BLaER1 (cell line): ENCODE data around the gene NFS1.
"Not testable (repeated sequence)": the region's sequence is repeated elsewhere in the genome, so short reads cannot be mapped to it uniquely, and the experiment has no call there.

ENCODE experiments used
- H3K27ac ChIP-seq: shearing (Covaris generic); formaldehyde crosslinking; 2 replicates; pipeline ENCODE4 v1.8.1; 2022
- H3K27me3 ChIP-seq: shearing (Covaris generic); formaldehyde crosslinking; 2 replicates; pipeline ENCODE4 v1.8.1; 2022
- H3K36me3 ChIP-seq: shearing (Covaris generic); formaldehyde crosslinking; 2 replicates; pipeline ENCODE4 v1.8.1; 2022
- H3K4me1 ChIP-seq: shearing (Covaris generic); formaldehyde crosslinking; 2 replicates; pipeline ENCODE4 v1.8.1; 2022
- H3K4me2 ChIP-seq: shearing (Covaris generic); formaldehyde crosslinking; 2 replicates; pipeline ENCODE4 v1.8.1; 2022
- H3K4me3 ChIP-seq: shearing (Covaris generic); formaldehyde crosslinking; 2 replicates; pipeline ENCODE4 v1.8.1; 2022
- H3K9ac ChIP-seq: shearing (Covaris generic); formaldehyde crosslinking; 2 replicates; pipeline ENCODE4 v1.8.1; 2022
- H3K9me3 ChIP-seq: shearing (Covaris generic); formaldehyde crosslinking; 2 replicates; pipeline ENCODE4 v1.8.1; 2022
- H4K20me1 ChIP-seq: shearing (Covaris generic); formaldehyde crosslinking; 2 replicates; pipeline ENCODE4 v1.8.1; 2022
- Cebpa-rat ChIP-seq: shearing (Covaris generic); IDR thresholded peaks from 2 replicates; pipeline ENCODE4 v1.8.1; 2022

Gene NFS1

GRCh38 chr20:35729836-35730582, 30.9 kb upstream of the NFS1 start:
- H3K27ac ChIP-seq, result no peak overlapping the region
- peaks cover 100% of the 10 kb centered on the region for H3K36me3 ChIP-seq
- H3K4me3 ChIP-seq, result no peak overlapping the region
- no peak overlapping the region for H3K9ac ChIP-seq
- H3K4me1 ChIP-seq, result 0 out of 2 replicates have a peak, but pooled peaks cover 9% of the 10 kb centered on the region
- TF ChIP-seq Cebpa-rat, result no peak
- H3K27me3 ChIP-seq, result no peaks in the 10 kb centered on the region
- peaks cover 100% of the 10 kb centered on the region for H4K20me1 ChIP-seq
- H3K4me2 ChIP-seq, result no peak overlapping the region
- H3K9me3 ChIP-seq, result no peaks in the 10 kb centered on the region

- H3K9ac ChIP-seq, result no peak overlapping the region
- H3K36me3 ChIP-seq, result peaks cover 100% of the 10 kb centered on the region
- no peaks in the 10 kb centered on the region for H3K9me3 ChIP-seq
- H4K20me1 ChIP-seq, result peaks cover 100% of the 10 kb centered on the region
- no peak overlapping the region for H3K27ac ChIP-seq
- H3K4me1 ChIP-seq, result 0 out of 2 replicates have a peak, but pooled peaks cover 5% of the 10 kb centered on the region
- TF ChIP-seq Cebpa-rat, result no peak
- H3K4me3 ChIP-seq, result no peak overlapping the region
- H3K4me2 ChIP-seq, result no peak overlapping the region
- H3K27me3 ChIP-seq, result no peaks in the 10 kb centered on the region
Measured at GRCh38 chr20:35729283-35729807, 30.2 kb upstream of the NFS1 start.

- Histone ChIP-seq H3K4me2 (no peak overlapping the region), H3K4me3 (no peak overlapping the region), H3K36me3 (peaks cover 100% of the 10 kb centered on the region), H3K9me3 (no peaks in the 10 kb centered on the region), H3K4me1 (no peaks in the 10 kb centered on the region), H3K9ac (no peak overlapping the region), H3K27me3 (no peaks in the 10 kb centered on the region), H3K27ac (no peak overlapping the region), H4K20me1 (peaks cover 100% of the 10 kb centered on the region)
- TF ChIP-seq Cebpa-rat, result no peak; the same call in 1 of the 2 replicates
Measured at GRCh38 chr20:35726842-35727711, 27.9 kb upstream of the NFS1 start.

- TF ChIP-seq Cebpa-rat, result no peak
- H3K36me3 ChIP-seq, result peaks cover 100% of the 10 kb centered on the region
- no peak overlapping the region for H3K4me2 ChIP-seq
- H3K4me3 ChIP-seq, result no peak overlapping the region
- H3K9ac ChIP-seq, result no peak overlapping the region
- no peaks in the 10 kb centered on the region for H3K9me3 ChIP-seq
- no peaks in the 10 kb centered on the region for H3K4me1 ChIP-seq
- H3K27ac ChIP-seq, result no peak overlapping the region
- no peaks in the 10 kb centered on the region for H3K27me3 ChIP-seq
- peaks cover 100% of the 10 kb centered on the region for H4K20me1 ChIP-seq
Measured at GRCh38 chr20:35724321-35725230, 25.4 kb upstream of the NFS1 start.

GRCh38 chr20:35723652-35724320, 24.6 kb upstream of the NFS1 start:
- not testable (repeated sequence) for H3K27me3 ChIP-seq, H3K27ac ChIP-seq, H3K4me2 ChIP-seq, H3K4me3 ChIP-seq, H3K9ac ChIP-seq, H3K9me3 ChIP-seq, H3K4me1 ChIP-seq
- peaks cover 100% of the 10 kb centered on the region for H4K20me1 ChIP-seq
- H3K36me3 ChIP-seq, result peaks cover 100% of the 10 kb centered on the region

GRCh38 chr20:35723275-35723639, 24.1 kb upstream of the NFS1 start:
- not testable (repeated sequence) for H3K4me3 ChIP-seq, H3K27me3 ChIP-seq, H3K4me1 ChIP-seq, H3K9ac ChIP-seq, H3K9me3 ChIP-seq, H3K27ac ChIP-seq, H3K4me2 ChIP-seq
- Histone ChIP-seq H3K36me3 (peaks cover 100% of the 10 kb centered on the region), H4K20me1 (peaks cover 100% of the 10 kb centered on the region)

GRCh38 chr20:35721621-35722020, 22.5 kb upstream of the NFS1 start:
- Histone ChIP-seq H3K4me2 (no peak overlapping the region), H3K4me3 (no peak overlapping the region), H4K20me1 (peaks cover 100% of the 10 kb centered on the region), H3K9me3 (no peaks in the 10 kb centered on the region), H3K27me3 (no peaks in the 10 kb centered on the region), H3K27ac (no peak overlapping the region), H3K9ac (no peak overlapping the region), H3K4me1 (no peaks in the 10 kb centered on the region), H3K36me3 (peaks cover 100% of the 10 kb centered on the region)
- no peak for TF ChIP-seq Cebpa-rat

GRCh38 chr20:35721219-35721618, 22.1 kb upstream of the NFS1 start:
- Histone ChIP-seq H3K9ac (no peak overlapping the region), H3K27ac (no peak overlapping the region), H3K4me2 (no peak overlapping the region), H3K36me3 (peaks cover 100% of the 10 kb centered on the region), H4K20me1 (peaks cover 100% of the 10 kb centered on the region), H3K4me3 (no peak overlapping the region), H3K9me3 (no peaks in the 10 kb centered on the region), H3K27me3 (no peaks in the 10 kb centered on the region), H3K4me1 (peaks cover 2% of the 10 kb centered on the region)
- TF ChIP-seq Cebpa-rat, result no peak
